GM18858 (cell line): Measurements from ENCODE around the gene PLXDC2.

Experiments
- ATAC-seq: cut with Tn5 transposase; IDR thresholded peaks from one replicate; pipeline ENCODE4 v1.9.1; 2021; ENCODE audit not compliant: unreplicated experiment

PLXDC2 gene

DNA sequence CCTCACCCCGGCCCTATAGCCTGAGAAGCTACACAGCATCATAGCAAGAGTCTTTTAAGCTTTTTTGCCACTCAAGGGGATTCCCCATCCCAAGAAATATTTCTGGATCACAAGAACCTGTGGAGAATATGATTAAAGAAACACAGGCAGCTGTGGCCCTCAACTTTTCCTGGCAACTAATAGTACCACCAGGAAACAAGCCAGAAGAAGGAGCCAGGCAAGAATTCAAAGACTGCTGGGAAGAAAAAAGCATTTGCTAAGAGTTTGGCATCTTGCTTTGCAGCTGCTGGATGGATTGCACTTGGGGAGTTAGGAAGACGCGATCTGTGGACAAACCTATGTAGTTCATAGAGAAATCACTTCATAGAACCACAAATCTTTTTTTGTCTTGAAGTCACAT, 437.8 kb downstream of the PLXDC2 start:
- ATAC-seq: no peak

DNA sequence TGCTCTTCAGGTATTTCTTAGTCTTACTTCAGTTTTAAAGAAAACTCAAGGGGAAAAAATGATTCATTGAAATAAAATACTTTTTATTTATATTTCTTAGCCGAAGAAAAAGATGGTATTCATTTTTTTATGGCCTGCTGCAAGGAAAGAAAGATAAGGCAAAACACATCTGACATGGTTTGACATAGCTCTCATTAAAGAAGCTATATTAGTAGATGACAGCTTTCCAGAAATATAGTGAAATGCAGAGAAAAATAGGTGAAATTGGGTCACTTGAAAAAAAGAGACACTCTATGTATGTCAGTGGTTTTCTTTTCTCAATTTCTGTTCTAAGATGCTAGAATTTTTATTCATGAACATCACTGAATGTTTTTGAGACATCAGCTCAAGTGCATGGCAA, 438.3 kb downstream of the PLXDC2 start:
- no peak for ATAC-seq

DNA sequence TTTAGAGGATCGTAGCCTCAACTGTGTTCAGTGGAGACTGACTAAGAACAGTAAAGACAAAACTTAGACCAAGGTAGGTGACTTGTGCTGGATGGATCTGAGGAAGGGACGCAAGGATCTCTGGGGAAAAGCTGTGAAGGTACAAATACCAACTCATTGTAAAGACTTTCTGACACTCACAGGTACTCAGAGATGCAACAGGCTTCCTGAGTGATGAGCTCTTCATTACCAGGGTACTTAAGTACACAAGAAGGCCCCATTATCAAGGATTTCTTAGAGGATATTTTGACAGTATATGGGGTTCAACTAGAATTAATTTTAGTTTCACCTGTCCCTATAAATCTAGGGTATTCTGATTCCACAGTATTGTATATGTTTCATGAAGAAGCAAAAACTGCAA, 440.7 kb downstream of the PLXDC2 start:
- no peak for ATAC-seq

DNA sequence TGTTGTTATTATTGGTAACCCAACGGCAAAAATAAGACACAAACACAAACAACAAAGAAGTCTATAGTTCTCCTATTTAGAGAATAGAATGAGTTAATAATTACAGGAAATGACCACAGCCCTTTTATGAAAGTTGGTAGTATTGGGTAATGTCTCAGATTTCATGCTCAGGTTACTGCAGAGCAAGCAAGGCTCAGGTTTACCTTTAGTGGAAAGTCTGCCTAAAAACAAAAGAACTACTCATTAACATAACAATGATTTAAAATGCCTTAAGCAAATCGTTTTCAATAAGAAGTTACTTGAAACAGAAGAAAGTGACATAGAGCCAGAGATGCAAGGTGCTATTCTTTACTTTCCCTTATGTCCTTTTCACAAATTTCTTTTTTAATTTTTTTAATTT, 441.2 kb downstream of the PLXDC2 start:
- no peak for ATAC-seq

DNA sequence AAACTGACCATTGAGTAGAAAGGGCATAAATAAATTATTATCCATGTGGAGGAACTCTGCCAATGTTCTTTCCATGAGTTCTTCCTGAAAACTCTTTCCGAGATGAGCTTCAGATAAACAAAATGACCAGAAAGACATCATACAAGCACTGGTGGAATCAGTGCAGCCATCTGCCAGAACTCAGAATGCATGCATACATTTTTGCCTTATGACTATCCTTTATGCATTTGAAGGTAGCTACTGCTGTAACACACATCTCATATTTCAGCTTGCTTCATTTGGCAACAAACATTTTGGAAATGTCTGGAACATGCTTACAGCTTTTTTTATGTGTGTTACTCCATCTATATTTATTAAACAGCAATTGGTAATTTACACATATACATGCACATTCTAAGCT, 448.9 kb downstream of the PLXDC2 start:
- ATAC-seq: no peak

DNA sequence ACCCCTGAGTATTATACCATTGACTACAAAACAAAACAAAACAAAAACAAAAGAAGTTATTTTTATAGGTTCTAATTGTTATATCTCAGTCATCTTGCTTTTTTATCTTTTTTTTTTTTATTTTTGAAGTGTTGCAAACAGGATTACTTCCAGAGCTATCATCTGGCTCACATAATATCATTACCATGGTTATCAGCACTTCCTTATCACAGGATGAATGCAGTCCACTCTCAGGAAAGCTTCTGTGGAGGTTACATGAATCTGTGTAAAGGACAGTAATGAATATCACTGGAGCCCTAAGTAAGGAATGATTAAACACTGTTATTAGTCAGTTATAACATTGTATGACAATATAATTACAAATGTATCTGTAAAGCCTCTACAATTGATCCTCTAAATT, 451.5 kb downstream of the PLXDC2 start:
- ATAC-seq: no peak

DNA sequence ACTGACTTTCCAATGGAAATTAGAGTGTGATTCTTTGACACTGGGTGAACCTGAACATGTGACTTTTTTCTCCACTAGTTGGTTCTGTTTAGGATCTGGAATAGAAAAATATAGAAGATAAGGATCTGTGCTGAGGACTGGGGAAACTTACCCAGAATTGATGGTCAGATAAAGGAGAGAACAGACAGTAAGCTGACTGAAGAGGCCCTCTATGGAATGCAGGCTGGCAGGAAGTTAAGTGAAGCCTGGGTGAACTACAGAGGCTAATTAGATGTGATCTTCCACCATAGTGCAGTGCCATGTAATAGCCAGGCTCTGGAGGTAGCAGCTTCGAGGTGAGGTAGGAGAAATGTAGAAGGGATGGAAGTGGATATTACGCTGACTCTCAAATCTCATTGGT, 455.3 kb downstream of the PLXDC2 start:
- ATAC-seq: no peak

DNA sequence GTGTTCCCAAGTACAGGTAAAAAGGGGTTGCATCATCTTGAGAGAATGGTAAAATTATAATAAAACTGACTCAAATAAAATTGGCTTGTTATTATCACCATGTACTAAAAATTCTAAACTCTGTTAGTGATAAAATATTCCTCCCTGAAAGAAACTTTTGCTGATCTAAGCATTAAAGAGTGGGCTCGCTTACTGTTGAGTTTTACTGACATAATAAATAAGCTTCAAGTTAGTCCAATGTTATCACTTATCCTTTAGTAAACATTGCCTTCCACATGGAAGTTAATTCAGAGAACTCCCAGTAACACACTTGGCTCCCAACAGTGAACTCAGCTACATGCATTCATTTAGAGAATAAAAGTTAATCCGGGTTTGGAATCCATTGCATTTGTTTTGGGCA, 456.4 kb downstream of the PLXDC2 start:
- no peak for ATAC-seq

DNA sequence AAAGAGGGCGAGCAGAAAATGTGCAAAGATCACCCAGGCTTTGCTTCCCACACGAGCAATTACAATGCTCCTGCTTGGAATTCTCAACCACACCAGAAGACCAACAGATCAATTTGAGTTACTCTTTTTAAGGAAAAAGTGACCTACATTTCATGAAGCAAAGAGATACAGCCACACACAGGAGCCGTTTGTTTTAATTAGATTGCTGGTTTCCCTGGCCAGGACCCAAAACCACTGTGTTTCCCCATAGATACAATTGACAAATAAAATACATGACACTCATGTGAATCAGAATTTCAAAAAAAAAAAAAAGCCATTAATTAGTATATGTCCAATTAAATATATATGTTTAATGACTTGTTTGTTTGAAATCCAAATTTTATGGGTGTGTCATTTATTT, 458.3 kb downstream of the PLXDC2 start:
- no peak for ATAC-seq

DNA sequence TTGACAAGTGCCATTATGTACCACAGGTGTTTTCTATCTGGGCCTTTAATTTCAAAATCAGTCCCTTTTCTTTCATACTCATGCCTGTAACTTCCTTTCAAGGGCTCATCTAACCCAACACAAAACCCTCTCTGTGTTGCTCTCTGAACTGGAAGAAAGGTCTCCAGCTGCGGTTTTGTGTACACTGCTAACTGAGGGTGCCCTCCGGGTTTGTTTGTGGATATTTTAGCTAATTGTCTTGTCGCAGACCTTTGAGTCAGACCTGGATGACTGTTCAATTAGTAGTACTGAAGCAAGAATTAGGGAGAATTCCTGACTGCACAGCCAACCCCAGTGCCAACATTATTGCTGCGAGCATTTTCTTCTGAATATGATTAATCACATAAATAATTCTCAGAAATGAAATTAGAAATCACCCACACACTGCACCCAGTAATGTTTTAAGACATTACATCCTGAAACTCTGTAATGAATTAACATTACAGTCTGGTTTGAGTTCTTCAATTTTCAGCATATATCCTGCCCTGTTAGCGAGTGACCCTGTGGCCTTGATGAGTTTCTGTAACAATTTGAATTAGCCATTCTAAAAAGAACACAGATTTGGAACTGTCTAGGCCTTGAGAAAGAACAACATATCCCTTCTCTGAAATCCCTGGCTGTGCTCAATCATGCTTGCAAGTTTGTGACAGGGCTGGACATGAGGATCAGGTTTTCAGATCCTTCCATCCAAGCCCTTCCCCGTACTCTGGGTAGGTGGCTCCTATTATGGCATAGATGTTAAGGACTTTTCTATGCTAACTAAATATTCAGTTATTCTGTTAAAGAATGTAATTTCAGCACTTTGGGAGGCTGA, 460.1 kb downstream of the PLXDC2 start:
- ATAC-seq: no peak

DNA sequence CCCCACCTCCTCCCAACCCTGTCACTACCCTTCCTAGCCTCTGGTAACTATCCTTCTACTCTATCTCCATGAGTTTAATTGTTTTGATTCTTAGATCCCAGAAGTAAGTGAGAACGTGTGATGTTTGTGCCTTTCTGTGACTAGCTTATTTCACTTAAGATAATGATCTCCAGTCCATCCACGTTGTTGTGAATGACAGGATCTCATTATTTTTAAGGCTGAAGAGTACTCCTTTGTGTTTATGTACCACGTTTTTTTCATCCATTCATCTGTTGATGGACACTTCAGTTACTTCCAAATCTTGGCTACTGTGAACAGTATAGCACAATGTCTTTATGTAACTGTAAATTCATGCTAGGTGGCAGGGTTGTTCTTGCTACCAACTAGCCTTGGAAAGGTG, 461.6 kb downstream of the PLXDC2 start:
- no peak for ATAC-seq

DNA sequence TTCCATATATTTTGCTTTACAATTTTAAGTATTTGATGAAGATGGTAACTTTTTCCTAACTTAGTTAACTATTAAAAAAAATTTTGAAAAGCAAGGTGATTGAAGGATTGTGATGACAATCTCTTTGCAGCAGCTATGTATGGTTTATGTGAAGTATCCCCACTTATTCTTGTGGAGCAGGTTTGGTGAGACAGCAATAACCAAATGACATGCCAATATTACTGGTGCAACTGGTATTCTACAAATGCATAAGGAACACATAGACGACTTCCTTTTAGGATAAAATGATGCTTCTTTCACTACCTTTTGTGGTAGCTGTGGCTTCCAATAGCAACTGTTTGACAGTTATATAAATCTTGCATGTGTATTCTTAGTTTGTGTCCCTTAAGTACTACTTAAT, 465.3 kb downstream of the PLXDC2 start:
- no peak for ATAC-seq

DNA sequence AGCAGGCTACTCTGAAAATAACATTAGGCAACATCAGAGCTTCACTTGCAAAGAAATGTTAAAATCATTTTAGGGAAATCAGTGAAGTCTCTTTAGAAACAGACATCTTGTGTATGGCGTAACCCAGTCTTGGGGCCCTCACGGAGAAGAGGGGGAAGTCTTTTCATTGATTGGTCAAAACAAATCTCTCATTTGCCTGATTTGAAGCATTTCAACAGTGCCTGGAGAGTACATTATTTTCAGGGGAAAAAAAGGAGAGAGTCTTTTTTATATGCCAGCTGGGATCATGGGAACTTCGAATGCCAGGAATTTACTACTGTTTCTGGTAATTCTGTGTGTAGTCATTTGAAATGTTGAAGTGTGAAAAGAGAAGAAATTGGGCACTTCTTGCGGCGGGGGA, 471.4 kb downstream of the PLXDC2 start:
- no peak for ATAC-seq

DNA sequence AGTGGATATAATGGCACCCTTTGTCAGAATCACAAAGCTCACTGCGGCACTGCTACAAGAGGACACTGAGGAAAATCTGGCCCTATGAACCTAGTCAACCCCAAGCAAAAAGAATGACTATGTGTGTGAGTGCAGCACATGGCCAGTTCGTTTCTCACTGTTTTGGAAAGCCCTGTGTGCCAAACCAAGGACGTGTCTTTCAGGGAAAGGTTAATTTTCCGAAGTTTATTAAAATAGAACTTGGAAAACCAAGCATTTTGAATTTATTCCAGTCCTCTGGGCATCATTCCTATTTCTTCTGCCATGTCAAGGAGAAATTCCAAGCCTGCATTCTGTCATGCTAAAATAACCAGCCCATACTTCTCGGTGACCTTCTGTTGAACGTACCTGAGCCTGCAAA, 471.8 kb downstream of the PLXDC2 start:
- ATAC-seq: no peak

DNA sequence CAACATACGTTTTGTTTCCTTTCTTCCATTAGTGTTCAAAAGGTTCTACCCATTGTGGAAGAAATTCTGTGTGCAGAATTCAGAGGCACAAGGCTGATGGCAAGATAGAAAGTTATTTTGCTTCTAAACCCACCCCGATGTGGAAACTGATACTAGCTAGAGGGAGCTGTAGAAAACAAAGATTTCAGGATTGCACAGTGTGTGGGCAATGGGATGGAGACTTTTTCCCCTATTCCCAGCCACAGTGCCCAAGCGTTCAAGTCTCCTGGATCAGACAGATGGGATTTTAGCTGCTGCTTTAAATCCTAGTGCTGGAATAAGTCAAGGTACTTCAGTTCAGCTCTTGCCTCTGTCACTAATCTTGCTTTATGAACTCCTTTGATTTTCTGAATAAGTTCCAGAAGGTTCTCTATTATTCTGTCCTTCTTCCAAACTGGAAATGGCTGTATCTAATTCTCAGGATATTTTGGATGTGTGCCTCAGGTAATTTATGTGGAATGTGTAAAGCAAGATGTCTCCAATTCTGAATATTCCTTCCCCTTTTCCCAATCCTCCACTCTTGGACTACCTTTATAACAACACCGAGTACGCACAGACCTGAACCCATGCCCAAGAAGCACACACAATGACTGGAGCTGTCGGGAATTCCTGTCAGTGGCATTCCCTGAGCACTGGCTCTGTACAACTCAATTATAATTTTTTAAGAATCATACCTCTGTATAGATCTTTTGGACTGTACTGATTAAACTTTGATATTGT, 473.0 kb downstream of the PLXDC2 start:
- no peak for ATAC-seq

DNA sequence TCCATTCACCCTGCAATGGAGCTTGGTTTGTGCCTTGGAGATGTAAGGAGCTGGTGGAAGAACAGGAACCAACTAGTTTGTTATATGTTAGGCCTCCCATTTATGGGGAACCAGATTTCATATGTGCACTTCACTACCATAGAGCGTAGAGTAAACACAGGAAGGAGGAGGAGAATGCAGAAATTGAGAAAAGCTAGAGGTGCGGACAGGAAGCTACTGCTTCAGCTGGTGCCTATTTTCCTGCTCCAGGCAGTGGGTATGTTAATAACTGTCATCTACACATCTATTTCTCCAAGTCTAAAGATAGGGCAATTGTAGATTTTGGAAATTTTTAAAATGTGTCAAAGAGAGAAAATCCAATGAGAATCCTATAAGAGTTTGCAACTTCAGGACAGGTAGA, 482.2 kb downstream of the PLXDC2 start:
- no peak for ATAC-seq

DNA sequence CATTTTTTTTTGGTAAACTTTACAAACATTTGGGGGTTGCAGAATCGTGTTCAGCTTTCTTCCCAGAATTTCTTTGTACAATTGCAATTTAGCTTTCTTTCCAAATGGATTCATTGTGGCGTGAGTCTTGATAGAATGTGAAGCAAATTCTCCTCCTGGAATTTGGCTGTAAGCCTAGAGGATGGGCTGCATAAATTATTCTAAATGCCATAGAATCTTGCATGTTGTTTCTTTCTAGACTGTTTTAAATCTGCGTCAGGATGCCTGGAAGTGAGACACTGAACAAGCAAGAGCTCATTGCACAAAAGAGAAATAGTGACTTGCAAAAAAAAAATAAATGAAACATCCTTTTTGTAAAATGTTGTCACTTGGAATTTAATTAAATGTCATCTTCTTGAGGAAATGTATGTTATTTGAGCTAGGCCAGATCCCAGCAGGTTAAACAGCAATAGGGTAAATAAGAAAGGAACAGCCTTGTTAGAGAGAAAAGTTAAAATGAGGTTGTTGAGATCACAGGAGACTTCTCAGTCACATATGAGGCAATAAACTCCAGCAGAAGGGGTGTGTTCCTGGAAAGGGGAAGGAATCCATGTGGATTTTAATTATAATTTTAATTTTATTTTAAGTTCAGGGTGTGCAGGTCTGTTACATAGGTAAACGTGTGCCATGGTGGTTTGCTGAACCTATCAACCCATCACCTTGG, 483.0 kb downstream of the PLXDC2 start:
- no peak for ATAC-seq

DNA sequence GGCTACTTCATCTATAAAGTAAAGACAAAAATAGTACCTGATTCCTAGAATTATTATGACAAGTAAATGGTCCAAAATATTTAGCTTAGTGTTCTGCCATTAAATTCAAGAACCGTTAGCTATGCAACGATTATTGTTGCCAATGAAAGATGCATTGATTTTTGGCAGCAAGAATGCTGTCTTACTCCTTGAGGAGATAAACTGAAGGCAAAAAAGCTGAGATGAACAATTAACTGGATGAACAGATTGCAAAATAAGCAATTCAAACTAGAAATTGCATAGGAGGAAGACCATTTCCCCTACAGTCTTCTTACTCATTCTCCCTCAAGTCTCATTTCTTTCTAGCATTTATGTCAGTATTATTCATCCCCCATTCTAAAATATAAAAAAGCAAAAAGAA, 484.5 kb downstream of the PLXDC2 start:
- no peak for ATAC-seq

DNA sequence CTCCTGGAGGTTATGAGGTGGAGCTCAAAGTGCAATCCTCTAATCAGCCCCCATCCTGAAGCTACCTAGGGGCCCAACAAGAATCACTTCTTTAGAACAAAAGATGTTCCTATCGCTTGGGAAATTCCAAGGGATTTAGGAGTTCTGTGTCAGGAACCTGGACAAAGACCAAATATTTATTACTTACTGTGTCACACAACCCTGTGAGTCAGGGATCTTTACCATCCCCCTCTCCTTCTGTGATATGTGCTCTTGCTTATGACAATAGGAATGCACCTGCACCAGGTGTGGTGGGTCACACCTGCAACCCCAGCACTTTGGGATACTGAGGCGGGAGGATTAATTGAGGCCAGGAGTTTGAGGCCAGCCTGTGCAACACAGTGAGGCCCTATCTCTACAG, 485.8 kb downstream of the PLXDC2 start:
- ATAC-seq: no peak

DNA sequence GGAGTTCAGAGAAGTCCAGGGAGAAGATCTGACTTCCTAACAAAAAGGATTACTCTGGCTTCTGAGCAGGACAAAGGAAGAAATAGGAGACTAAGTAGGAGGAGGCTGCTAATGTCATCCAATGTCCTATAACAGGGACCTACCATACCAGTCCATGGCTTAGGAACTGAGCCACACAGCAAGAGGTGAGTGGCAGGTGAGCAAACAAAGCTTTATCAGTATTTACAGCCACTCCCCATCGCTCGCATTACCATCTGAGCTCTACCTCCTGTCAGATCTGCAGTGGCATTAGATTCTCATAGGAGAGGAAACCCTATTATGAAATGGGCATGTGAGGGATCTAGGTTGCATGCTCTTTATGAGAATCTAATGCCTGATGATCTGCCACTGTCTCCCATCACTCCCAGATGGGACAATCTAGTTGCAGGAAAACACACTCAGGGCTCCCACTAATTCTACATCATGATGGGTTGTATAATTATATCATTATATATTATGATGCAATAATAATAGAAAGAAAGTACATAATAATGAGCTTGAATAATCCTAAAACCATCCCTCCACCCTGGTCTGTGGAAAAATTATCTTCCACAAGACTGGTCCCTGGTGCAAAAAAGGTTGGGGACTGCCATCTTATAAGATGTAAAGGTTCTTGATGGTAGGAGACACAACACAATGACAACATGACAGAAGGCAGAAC, 487.4 kb downstream of the PLXDC2 start:
- ATAC-seq: no peak

DNA sequence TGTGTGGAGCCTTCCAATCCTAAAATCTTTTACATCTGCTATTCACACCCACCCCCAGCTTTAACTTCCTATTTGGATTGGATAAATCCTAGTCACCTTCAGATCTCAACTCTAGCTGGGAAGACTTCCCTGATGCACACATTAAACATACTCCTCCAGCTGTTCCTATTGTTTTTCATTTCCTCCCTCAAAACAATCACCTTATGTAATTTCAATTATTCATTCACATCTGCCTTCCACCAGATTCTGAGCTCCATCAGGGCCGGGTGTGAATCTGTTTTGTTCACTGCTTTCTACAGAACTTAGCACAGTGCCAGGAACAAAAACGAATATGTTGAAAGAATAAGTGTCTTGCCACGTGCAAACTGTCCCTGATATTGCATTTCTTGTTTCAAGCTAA, 497.4 kb downstream of the PLXDC2 start:
- no peak for ATAC-seq
